C1 segment of cervical spinal cord (tissue), 14 donors: ENCODE results near the gene PCGF6.
"Not testable (repeated sequence)": the region's sequence is repeated elsewhere in the genome, so short reads cannot be mapped to it uniquely, and the experiment has no call there.

Experiments used
- DNase-seq, 14 donors: peaks; one replicate each; lab custom pipeline; 2025; lab: John Stamatoyannopoulos, UW

PCGF6 gene

DNA sequence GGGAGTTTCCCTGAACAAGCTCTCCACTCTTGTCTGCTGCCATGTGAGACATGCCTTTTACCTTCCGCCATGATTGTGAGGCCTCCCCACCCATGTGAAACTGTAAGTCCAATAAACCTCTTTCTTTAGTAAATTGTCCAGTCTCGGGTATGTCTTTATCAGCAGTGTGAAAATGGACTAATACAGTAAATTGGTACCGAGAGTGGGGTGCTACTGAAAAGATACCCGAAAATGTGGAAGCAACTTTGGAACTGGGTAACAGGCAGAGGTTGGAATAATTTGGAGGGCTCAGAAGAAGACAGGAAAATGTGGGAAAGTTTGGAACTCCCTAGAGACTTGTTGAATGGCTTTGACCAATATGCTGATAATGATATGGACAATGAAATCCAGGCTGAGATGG, 92.0 kb downstream of the PCGF6 start:
- DNase-seq, result not testable (repeated sequence)

DNA sequence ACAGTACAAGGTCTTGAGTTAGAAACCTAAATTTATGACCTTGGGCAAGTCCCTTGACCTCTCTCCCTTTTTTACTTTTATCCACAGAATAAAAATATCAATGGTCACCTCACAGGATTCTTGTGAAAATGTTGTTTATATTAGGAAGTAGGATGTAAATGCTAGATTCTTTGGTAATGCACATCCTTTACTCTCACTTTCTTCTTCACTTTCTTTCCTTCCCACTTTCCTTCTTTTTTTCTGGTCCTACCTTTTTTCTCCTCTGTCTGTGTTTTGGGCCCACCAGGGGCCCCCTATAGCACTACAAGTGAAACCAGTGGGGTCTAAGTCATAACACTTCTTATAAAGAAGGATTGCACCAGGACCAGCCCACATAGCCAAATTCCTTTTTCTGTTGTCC, 93.1 kb downstream of the PCGF6 start:
- no peak for DNase-seq

DNA sequence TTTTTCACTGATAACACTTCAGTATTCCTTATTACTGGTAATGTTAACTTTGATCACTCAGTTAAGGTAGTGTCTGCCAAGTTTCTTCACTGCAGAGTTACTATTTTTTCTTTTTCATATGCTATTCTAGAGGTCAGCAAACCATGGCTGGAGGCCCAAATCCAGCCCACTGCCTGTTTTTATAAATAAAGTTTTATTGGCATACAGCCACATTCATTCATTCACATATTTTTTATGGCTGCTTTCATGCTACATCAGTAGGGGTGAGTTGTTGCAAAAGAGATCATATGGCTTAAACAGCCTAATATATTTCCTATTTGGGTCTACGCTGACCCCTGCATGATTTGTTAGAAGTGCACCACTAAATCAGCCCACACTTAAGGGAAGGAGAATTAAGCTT, 94.3 kb downstream of the PCGF6 start:
- no peak for DNase-seq

DNA sequence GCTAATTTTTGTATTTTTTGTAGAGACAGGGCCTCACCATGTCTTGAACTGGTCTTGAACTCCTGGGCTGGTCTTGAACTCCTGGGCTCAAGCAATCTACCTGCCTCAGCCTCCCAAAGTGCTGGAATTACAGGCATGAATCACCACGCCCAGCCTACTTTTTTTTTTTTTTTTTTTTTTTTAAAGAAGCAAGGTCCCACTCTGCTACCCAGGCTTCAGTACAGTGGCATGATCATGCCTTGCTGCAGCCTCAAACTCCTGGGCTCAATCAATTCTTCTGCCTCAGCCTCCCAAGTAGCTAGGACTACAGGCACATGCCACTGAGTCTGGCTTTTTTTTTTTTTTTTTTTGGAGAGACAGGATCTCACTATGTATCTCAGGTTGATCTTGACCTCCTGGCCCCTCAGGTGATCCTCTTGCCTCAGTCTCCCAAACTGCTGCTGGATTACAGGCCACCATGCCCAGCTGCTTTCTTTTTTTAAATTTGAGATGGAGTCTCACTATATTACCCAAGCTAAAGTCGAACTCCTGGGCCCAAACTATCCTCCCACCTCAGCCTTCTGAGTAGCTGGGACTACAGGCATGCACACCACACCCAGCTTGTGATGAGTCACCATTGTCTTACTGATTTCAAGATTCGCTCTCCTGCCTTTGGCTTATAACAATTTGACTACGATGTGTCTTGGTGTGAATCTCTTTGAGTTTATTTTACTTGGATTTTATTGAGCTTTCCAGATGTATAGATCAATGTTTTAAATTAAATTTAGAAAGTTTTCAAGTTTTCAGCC, 96.2 kb downstream of the PCGF6 start:
- DNase-seq, result no peak

DNA sequence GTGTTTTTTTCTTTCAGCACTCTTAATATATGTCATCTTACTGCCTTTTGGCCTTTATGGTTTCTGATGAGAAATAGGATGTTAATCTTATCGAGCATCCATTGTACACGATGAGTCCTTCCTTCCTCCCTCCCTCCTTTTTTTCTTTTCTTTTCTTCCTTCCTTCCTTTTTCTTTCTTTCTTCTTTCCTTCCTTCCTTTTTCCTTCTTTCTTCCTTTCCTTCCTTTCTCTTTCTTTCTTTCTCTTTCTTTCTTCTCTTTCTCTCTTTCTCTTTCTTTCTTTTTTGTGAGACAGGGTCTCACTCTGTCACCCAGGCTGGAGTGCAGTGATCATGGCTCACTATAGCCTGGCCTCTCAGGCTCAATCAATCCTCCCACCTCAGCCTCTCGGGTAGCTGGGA, 96.8 kb downstream of the PCGF6 start:
- no peak for DNase-seq
